DOHH2 (cell line): ENCODE results near the gene ELL2.
"Not testable (repeated sequence)": the region's sequence is repeated elsewhere in the genome, so short reads cannot be mapped to it uniquely, and the experiment has no call there.

Experiments
- CTCF ChIP-seq: fragments of 200-600 bp; sonication (generic); IDR thresholded peaks from one replicate; pipeline ENCODE4 v1.5.1; 2014; ENCODE audit warnings: antibody characterized with exemption, mild to moderate bottlenecking, low read depth, low read length; ENCODE audit not compliant: poor library complexity, severe bottlenecking
- EZH2phosphoT487 ChIP-seq: fragments of 200-600 bp; sonication (generic); IDR thresholded peaks from 2 replicates; pipeline ENCODE4 v1.6.1; 2017; ENCODE audit warnings: borderline replicate concordance, mild to moderate bottlenecking, antibody characterized with exemption, low read length, moderate library complexity, mixed read lengths

- not testable (repeated sequence) for TF ChIP-seq CTCF, EZH2phosphoT487
These were observed 110.5 kb downstream of the ELL2 start for GRCh38 chr5:95851141-95851540.
